Brain microvascular endothelial cell (primary cell): ENCODE measurements around the gene CFAP77.

Experiments
- DNase-seq: peaks from one replicate; pipeline ENCODE4 v3.0.0-alpha.2; 2020
- H3K27ac ChIP-seq: fragments of 250-450 bp; sonication (Bioruptor Pico); 2 replicates; pipeline ENCODE4 v1.5.1; 2020; ENCODE audit warnings: mild to moderate bottlenecking, moderate library complexity
- H3K27me3 ChIP-seq: fragments of 250-450 bp; sonication (Bioruptor Pico); replicated peaks from 2 replicates; pipeline ENCODE4 v1.5.1; 2020; ENCODE audit warnings: mild to moderate bottlenecking
- H3K36me3 ChIP-seq: fragments of 250-450 bp; sonication (Bioruptor Pico); replicated peaks from 2 replicates; pipeline ENCODE4 v1.5.1; 2020; ENCODE audit warnings: mild to moderate bottlenecking
- H3K4me3 ChIP-seq: 2 replicates; pipeline ENCODE4 v1.5.1; 2011; ENCODE audit warnings: low read depth, mild to moderate bottlenecking, control low read depth, low read length, moderate library complexity
- in situ Hi-C: cut with HindIII; loops from 2 replicates; pipeline ENCODE4 v1.10.0; 2017; ENCODE audit warnings: low sequenced_read_pairs, low pct_ligation_motif_present
- TF ChIP-seq, protein P1 (sequence below): IDR thresholded peaks from 2 replicates; pipeline ENCODE4 v1.5.1; 2011; ENCODE audit warnings: low read depth, mild to moderate bottlenecking, moderate library complexity, low read length, control low read depth, inconsistent platforms; ENCODE audit errors: missing control alignments

CFAP77 gene

DNA sequence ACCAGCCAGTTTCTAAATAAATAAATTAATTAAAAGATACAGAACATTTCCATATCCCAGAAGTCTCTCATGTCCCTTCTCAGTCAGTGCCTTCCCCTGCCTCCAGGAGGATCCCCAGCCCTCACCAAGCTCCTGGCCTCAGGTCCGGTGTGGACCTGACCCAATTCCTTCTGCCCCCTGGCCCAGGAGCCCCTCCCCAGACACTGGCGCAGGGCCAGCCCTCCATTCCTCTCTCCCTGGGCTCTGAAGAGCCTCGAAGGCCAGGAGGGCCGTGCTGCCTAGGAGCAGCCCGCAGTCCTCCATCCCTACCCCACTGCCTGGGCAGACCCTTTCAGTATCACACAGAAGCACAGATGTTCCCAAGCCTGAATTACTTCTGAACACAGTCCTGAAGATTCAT lies 110.6 kb downstream of the CFAP77 start:
- Histone ChIP-seq H3K27ac (no peak overlapping the region), H3K36me3 (no peaks in the 10 kb centered on the region), H3K4me3 (no peak overlapping the region), H3K27me3 (no peaks in the 10 kb centered on the region)
- in situ Hi-C loops, result no loop called here
- DNase-seq, result no peak
- TF ChIP-seq, protein P1, sequence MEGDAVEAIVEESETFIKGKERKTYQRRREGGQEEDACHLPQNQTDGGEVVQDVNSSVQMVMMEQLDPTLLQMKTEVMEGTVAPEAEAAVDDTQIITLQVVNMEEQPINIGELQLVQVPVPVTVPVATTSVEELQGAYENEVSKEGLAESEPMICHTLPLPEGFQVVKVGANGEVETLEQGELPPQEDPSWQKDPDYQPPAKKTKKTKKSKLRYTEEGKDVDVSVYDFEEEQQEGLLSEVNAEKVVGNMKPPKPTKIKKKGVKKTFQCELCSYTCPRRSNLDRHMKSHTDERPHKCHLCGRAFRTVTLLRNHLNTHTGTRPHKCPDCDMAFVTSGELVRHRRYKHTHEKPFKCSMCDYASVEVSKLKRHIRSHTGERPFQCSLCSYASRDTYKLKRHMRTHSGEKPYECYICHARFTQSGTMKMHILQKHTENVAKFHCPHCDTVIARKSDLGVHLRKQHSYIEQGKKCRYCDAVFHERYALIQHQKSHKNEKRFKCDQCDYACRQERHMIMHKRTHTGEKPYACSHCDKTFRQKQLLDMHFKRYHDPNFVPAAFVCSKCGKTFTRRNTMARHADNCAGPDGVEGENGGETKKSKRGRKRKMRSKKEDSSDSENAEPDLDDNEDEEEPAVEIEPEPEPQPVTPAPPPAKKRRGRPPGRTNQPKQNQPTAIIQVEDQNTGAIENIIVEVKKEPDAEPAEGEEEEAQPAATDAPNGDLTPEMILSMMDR, result no peak

DNA sequence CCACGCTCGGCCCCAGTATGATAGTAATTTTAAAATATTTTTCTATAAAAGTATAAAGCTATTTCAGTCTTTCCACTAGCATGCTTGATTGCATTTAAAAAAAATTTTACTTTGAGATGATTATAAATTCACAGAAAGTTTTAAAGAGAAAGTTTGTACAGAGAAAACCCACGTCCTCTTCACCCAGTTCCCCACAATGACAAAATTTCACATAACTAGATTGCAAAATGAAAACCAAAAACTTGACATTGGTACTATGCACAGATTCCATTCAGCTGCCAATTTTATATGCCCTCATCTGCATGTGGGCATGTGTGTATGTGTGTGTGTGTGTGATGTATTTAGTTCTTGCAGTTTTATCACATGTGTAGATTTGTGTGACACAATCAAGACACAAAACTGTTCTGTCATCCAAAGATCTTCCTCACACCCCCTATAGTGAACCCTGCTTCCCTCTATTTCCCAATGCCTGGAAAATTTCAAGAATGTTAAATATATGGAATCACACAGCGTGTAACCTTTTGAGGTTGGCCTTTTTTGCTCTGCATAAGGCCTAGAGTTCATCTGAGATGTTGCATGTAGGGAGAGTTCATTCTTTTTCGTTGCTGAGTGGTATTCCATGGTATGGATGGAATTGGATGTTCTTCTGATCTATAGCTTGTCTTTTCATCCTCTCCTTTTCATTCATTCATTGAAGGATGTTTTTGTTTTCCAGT lies 115.5 kb downstream of the CFAP77 start:
- H3K4me3 ChIP-seq, result no peak overlapping the region
- in situ Hi-C loops, result no loop called here
- DNase-seq, result no peak
- H3K27me3 ChIP-seq, result no peaks in the 10 kb centered on the region
- TF ChIP-seq, protein P1, result no peak
- no peaks in the 10 kb centered on the region for H3K36me3 ChIP-seq
- H3K27ac ChIP-seq, result no peak overlapping the region

DNA sequence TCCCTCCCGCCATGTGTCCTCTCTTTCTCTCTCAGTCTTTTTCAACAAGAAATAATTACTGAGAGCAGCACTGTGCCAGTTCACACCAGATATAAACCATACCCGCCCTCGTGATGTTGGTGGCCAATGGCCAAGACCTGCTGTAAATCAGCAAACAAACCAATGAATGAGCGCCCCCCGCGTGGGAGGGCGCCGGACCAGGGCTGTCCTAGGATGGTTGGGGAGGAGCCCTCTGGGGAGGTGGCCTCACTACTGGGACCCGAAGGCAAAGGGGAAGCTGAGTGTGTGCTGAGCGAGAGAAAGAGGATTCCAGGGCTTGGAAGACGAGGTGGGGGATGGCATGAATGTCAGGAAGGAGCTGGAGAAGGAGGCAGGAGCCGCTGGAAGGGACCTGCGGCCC lies 121.2 kb downstream of the CFAP77 start:
- TF ChIP-seq, protein P1, result no peak
- DNase-seq, result no peak
- no peaks in the 10 kb centered on the region for H3K36me3 ChIP-seq
- H3K27me3 ChIP-seq, result peaks cover 13% of the 10 kb centered on the region
- no peak overlapping the region for H3K4me3 ChIP-seq
- in situ Hi-C loops, result no loop called here
- H3K27ac ChIP-seq, result no peak overlapping the region

DNA sequence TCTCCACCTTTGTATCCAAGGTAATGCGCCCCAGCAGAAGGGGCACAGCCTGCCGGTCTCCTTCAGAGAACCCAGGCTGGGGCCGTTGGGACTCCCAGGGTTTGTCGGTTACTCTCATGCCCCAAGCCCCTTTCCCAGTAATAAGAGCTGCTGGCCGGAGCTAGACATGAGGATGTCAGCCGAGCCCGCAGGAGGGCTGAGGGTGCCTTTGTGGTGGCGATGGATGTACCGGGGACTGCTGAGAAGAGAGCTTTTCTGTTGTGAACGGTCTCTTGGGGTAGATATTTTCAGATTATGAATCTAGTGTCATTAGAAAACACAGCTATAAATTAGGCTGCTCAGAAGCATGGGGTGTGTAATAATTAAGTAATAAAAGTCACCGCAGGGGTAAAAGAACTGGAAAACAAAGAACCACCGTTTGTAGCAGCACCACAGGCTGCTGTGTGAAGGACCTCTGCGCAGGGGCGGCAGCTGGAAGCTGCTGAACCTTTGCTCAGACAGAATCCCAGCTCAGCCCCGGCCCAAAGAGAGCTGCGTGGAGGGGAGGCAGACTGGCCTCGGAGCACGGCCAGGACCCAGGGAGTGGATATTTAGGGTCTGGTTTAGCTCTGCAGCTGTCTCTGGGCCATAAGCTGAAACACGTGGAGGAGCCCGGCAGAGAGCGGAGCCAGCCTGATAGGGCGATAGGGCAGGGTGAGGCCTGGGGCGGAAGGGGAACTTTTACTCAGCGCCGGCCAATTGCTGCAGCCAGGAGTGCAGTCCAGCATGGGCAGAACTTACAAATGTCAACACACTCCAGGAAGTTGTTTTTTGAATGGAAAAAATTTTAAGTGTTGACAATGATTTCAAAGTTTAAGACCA lies 121.9 kb downstream of the CFAP77 start:
- no peak for DNase-seq
- Histone ChIP-seq H3K27ac (no peak overlapping the region), H3K36me3 (no peaks in the 10 kb centered on the region), H3K4me3 (no peak overlapping the region), H3K27me3 (peaks cover 13% of the 10 kb centered on the region)
- in situ Hi-C loops, result no loop called here
- TF ChIP-seq, protein P1, result no peak

DNA sequence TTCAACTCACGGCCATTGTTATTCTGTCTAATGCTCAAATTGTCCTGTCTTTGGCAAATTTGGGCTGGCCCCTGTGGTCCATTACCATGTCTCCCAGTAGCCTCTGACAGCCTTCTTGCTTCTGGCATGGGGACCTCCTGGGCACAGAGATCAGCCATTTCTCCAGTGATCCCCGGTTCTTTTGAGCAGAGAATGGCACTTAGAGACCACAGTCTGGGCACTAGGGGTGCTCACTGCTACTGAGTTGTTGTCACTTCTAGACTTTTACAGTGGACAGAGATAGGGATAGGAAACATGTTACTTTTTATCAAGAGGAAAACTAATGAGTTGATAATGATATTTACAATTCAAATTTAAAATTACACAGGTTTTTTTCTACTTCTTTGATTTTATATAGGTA lies 124.8 kb downstream of the CFAP77 start:
- DNase-seq, result no peak
- Histone ChIP-seq H3K27me3 (peaks cover 13% of the 10 kb centered on the region), H3K27ac (no peak overlapping the region), H3K4me3 (no peak overlapping the region), H3K36me3 (no peaks in the 10 kb centered on the region)
- in situ Hi-C loops, result no loop called here
- TF ChIP-seq, protein P1, result no peak
